Measurements from ENCODE around the gene NOD2. TPM values are rescaled to one million over a fixed set of nuclear protein-coding genes. Genes with fewer than 3 reads are reported as not detected.

The NOD2 gene
- total RNA-seq, result 43.5 TPM

- no peak for DNase-seq (ENCODE audit: extremely low spot score in 2 of 2)
- intact Hi-C loops (cut with DNase I), result no loop called here
- peak within 1 kb of the TSS; percentile 71 for H3K27ac ChIP-seq
- H3K4me1 ChIP-seq, result peaks cover 32% of the 10 kb centered on the region
- peak within 1 kb of the TSS; percentile 50 to 73 for H3K4me3 ChIP-seq
- no peaks in the 10 kb centered on the region for H3K9me3 ChIP-seq
- no peaks in the 10 kb centered on the region for H3K27me3 ChIP-seq
- no peak for TF ChIP-seq POLR2A (IDR thresholded peaks at IDR 0.05)
- TF ChIP-seq CTCF (IDR thresholded peaks at IDR 0.05), result no peak
- TF ChIP-seq POLR2AphosphoS5 (IDR thresholded peaks at IDR 0.05; ENCODE audit: insufficient read depth in 1 of 2, low read depth in 1 of 2), result no peak
- H3K36me3 ChIP-seq, result no peaks in the 10 kb centered on the region
Measured at GRCh38 chr16:50692999-50693781, at the start of gene NOD2. TSS of gene NOD2 (plus strand) at chr16:50693606. CDS start at chr16:50699496, 5,890 bp downstream.

GRCh38 chr16:50644245-50644644, 49.2 kb upstream of the NOD2 start:
- no peak for DNase-seq (ENCODE audit: extremely low spot score in 2 of 2)
- no peak overlapping the region for H3K4me3 ChIP-seq
- no peaks in the 10 kb centered on the region for H3K9me3 ChIP-seq
- H3K4me1 ChIP-seq, result no peaks in the 10 kb centered on the region
- no peaks in the 10 kb centered on the region for H3K36me3 ChIP-seq
- H3K27me3 ChIP-seq, result no peaks in the 10 kb centered on the region
- TF ChIP-seq POLR2A (IDR thresholded peaks at IDR 0.05) (no peak), POLR2AphosphoS5 (IDR thresholded peaks at IDR 0.05; ENCODE audit: insufficient read depth in 1 of 2, low read depth in 1 of 2) (no peak), CTCF (IDR thresholded peaks at IDR 0.05) (no peak)
- no peak overlapping the region for H3K27ac ChIP-seq
- intact Hi-C loops (cut with DNase I), result no loop called here

GRCh38 chr16:50644729-50645128, 48.7 kb upstream of the NOD2 start:
- H3K36me3 ChIP-seq, result no peaks in the 10 kb centered on the region
- DNase-seq (ENCODE audit: extremely low spot score in 2 of 2), result no peak
- TF ChIP-seq POLR2AphosphoS5 (IDR thresholded peaks at IDR 0.05; ENCODE audit: insufficient read depth in 1 of 2, low read depth in 1 of 2) (no peak), CTCF (IDR thresholded peaks at IDR 0.05) (peak in 1 of 3 experiments; percentile 10), POLR2A (IDR thresholded peaks at IDR 0.05) (no peak)
- no peaks in the 10 kb centered on the region for H3K27me3 ChIP-seq
- intact Hi-C loops (cut with DNase I), result no loop called here
- no peak overlapping the region for H3K4me3 ChIP-seq
- H3K9me3 ChIP-seq, result no peaks in the 10 kb centered on the region
- no peaks in the 10 kb centered on the region for H3K4me1 ChIP-seq
- H3K27ac ChIP-seq, result no peak overlapping the region

GRCh38 chr16:50645563-50646220, 47.7 kb upstream of the NOD2 start:
- H3K9me3 ChIP-seq, result no peaks in the 10 kb centered on the region
- no peaks in the 10 kb centered on the region for H3K36me3 ChIP-seq
- intact Hi-C loops (cut with DNase I), result no loop called here
- no peaks in the 10 kb centered on the region for H3K4me1 ChIP-seq
- no peaks in the 10 kb centered on the region for H3K27me3 ChIP-seq
- no peak overlapping the region for H3K27ac ChIP-seq
- no peak overlapping the region for H3K4me3 ChIP-seq
- TF ChIP-seq POLR2AphosphoS5 (IDR thresholded peaks at IDR 0.05; ENCODE audit: insufficient read depth in 1 of 2, low read depth in 1 of 2) (no peak), CTCF (IDR thresholded peaks at IDR 0.05) (no peak), POLR2A (IDR thresholded peaks at IDR 0.05) (no peak)
- DNase-seq (ENCODE audit: extremely low spot score in 2 of 2), result no peak

GRCh38 chr16:50646345-50646744, 47.1 kb upstream of the NOD2 start:
- Histone ChIP-seq H3K36me3 (no peaks in the 10 kb centered on the region), H3K4me1 (no peaks in the 10 kb centered on the region), H3K27me3 (no peaks in the 10 kb centered on the region), H3K27ac (no peak overlapping the region), H3K4me3 (no peak overlapping the region), H3K9me3 (no peaks in the 10 kb centered on the region)
- intact Hi-C loops (cut with DNase I), result no loop called here
- TF ChIP-seq POLR2A (IDR thresholded peaks at IDR 0.05) (no peak), POLR2AphosphoS5 (IDR thresholded peaks at IDR 0.05; ENCODE audit: insufficient read depth in 1 of 2, low read depth in 1 of 2) (no peak), CTCF (IDR thresholded peaks at IDR 0.05) (no peak)
- no peak for DNase-seq (ENCODE audit: extremely low spot score in 2 of 2)
